ENCODE measurements around the gene UST.
"Not testable (repeated sequence)": the region's sequence is repeated elsewhere in the genome, so short reads cannot be mapped to it uniquely, and the experiment has no call there.

UST gene

GRCh38 chr6:148846778-148847761, 100.2 kb downstream of the UST start:
- H2BK5ac ChIP-seq (ENCODE audit: low read length), result no peak overlapping the region
- H3K9ac ChIP-seq (ENCODE audit: low read length), result no peak overlapping the region
- H3K4me1 ChIP-seq (ENCODE audit: control insufficient read depth, low read depth, low read length), result peaks cover 5% of the 10 kb centered on the region
- no peak overlapping the region for H4K5ac ChIP-seq (ENCODE audit: low read length)
- H3K18ac ChIP-seq (ENCODE audit: low read length), result no peak overlapping the region
- no peak overlapping the region for H2BK15ac ChIP-seq (replicated peaks; ENCODE audit: low read depth)
- H2AK5ac ChIP-seq (ENCODE audit: low read length), result no peak overlapping the region
- no peak overlapping the region for H3K23ac ChIP-seq (ENCODE audit: low read length)
- no peaks in the 10 kb centered on the region for H3K27me3 ChIP-seq (ENCODE audit: insufficient read depth, low read length, poor library complexity)
- no peak overlapping the region for H4K8ac ChIP-seq (ENCODE audit: low read depth, low read length)
- H3K4me3 ChIP-seq (ENCODE audit: low read length), result no peak overlapping the region
- H3K79me2 ChIP-seq (ENCODE audit: control insufficient read depth, insufficient read depth, low read length), result peaks cover 13% of the 10 kb centered on the region
- no peak overlapping the region for H3K27ac ChIP-seq (ENCODE audit: low read depth, low read length)
- no peak overlapping the region for H3K56ac ChIP-seq (ENCODE audit: low read length)
- no peak for DNase-seq
- H3K4ac ChIP-seq (ENCODE audit: low read depth, low read length), result no peak overlapping the region
- WGBS (ENCODE audit: extremely low coverage, insufficient coverage, low lambda C conversion rate), result no CpG with 5 or more reads among the region's 4 CpGs
- no peak overlapping the region for H2BK120ac ChIP-seq (ENCODE audit: low read depth, low read length)
- peaks cover 10% of the 10 kb centered on the region for H3K79me1 ChIP-seq (ENCODE audit: low read length)
- no peak overlapping the region for H3K4me2 ChIP-seq (ENCODE audit: low read length)
- H3K36me3 ChIP-seq (ENCODE audit: control insufficient read depth, insufficient read depth, low read length), result no peaks in the 10 kb centered on the region

DNA sequence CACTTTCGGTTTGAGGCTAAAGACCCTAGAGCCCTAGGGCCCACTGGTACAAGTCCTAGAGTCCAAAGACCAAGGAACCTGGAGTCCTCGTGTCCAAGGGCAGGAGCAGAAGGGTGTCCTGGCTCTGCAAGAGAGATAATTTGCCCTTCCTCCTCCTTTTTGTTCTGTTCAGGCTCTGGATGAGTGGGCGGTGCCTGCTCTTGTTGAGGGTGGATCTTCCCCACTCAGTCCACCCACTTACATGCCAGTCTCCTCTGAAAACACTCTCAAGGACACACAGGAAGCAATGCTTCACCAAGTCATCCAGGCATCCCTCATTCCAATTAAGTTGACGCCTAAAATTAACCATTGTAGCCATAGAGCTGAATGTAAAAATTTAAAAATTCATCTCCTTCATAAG, 102.1 kb downstream of the UST start:
- Histone ChIP-seq H3K23ac (ENCODE audit: low read length) (peak overlapping the region; percentile 37), H2BK120ac (ENCODE audit: low read depth, low read length) (no peak overlapping the region), H3K56ac (ENCODE audit: low read length) (no peak overlapping the region), H2BK15ac (replicated peaks; ENCODE audit: low read depth) (no peak overlapping the region), H2BK5ac (ENCODE audit: low read length) (no peak overlapping the region), H3K27ac (ENCODE audit: low read depth, low read length) (no peak overlapping the region), H3K9ac (ENCODE audit: low read length) (no peak overlapping the region), H4K5ac (ENCODE audit: low read length) (no peak overlapping the region), H4K8ac (ENCODE audit: low read depth, low read length) (no peak overlapping the region), H3K4me1 (ENCODE audit: control insufficient read depth, low read depth, low read length) (peaks cover 5% of the 10 kb centered on the region), H3K4me3 (ENCODE audit: low read length) (no peak overlapping the region), H3K36me3 (ENCODE audit: control insufficient read depth, insufficient read depth, low read length) (no peaks in the 10 kb centered on the region), H3K27me3 (ENCODE audit: insufficient read depth, low read length, poor library complexity) (no peaks in the 10 kb centered on the region), H3K79me2 (ENCODE audit: control insufficient read depth, insufficient read depth, low read length) (peaks cover 16% of the 10 kb centered on the region), H2AK5ac (ENCODE audit: low read length) (no peak overlapping the region), H3K79me1 (ENCODE audit: low read length) (peaks cover 10% of the 10 kb centered on the region), H3K4ac (ENCODE audit: low read depth, low read length) (no peak overlapping the region), H3K18ac (ENCODE audit: low read length) (no peak overlapping the region), H3K4me2 (ENCODE audit: low read length) (no peak overlapping the region)
- no CpG with 5 or more reads among the region's 4 CpGs for WGBS (ENCODE audit: extremely low coverage, insufficient coverage, low lambda C conversion rate)
- DNase-seq, result no peak

DNA sequence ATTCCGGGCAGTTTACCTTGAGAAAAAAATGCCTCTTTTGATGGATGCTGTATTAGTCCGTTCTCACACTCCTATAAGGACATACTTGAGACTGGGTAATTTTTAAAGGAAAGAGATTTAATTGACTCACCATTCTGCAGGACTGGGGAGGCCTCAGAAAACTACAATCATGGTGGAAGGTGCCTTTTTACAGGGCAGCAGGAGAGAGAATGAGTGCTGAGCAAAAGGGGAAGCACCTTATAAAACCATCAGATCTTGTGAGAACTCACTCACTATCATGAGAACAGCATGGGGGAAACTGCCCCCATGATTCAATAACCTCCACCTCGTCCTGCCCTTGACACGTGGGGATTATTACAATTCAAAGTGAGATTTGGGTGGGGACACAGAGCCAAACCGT, 102.6 kb downstream of the UST start:
- H2BK5ac ChIP-seq (ENCODE audit: low read length); H2BK120ac ChIP-seq (ENCODE audit: low read depth, low read length); H3K4me1 ChIP-seq (ENCODE audit: control insufficient read depth, low read depth, low read length); H3K36me3 ChIP-seq (ENCODE audit: control insufficient read depth, insufficient read depth, low read length); DNase-seq; H3K56ac ChIP-seq (ENCODE audit: low read length); H2BK15ac ChIP-seq (replicated peaks; ENCODE audit: low read depth); H3K27me3 ChIP-seq (ENCODE audit: insufficient read depth, low read length, poor library complexity); H2AK5ac ChIP-seq (ENCODE audit: low read length); H3K4me3 ChIP-seq (ENCODE audit: low read length); H3K4ac ChIP-seq (ENCODE audit: low read depth, low read length); H3K4me2 ChIP-seq (ENCODE audit: low read length); H3K23ac ChIP-seq (ENCODE audit: low read length); H3K9ac ChIP-seq (ENCODE audit: low read length); H3K18ac ChIP-seq (ENCODE audit: low read length); H4K5ac ChIP-seq (ENCODE audit: low read length); H4K8ac ChIP-seq (ENCODE audit: low read depth, low read length); H3K27ac ChIP-seq (ENCODE audit: low read depth, low read length): not testable (repeated sequence)
- Histone ChIP-seq H3K79me2 (ENCODE audit: control insufficient read depth, insufficient read depth, low read length) (peaks cover 16% of the 10 kb centered on the region), H3K79me1 (ENCODE audit: low read length) (peaks cover 12% of the 10 kb centered on the region)
- no CpG with 5 or more reads among the region's 5 CpGs for WGBS (ENCODE audit: extremely low coverage, insufficient coverage, low lambda C conversion rate)

DNA sequence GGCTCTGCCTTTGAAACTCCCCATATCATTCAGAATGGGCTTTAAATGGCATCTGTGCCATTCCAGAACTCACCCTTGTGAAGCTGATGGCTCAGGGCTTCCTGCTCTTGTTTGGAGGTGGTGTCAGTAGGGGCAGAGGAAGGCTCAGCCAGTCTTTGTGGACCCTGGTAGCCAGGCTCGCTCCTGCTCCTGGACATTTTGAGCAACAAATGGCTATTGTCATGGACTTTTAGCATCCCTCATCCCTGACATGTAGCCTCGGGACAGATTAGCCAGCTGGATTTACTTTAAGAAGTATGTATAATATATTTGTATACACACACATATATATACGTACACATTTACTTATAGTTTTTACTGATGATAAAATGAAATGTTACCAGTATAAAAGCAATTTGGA, 104.1 kb downstream of the UST start:
- Histone ChIP-seq H3K56ac (ENCODE audit: low read length) (no peak overlapping the region), H2BK5ac (ENCODE audit: low read length) (no peak overlapping the region), H3K4me1 (ENCODE audit: control insufficient read depth, low read depth, low read length) (peaks cover 9% of the 10 kb centered on the region), H3K27ac (ENCODE audit: low read depth, low read length) (no peak overlapping the region), H4K5ac (ENCODE audit: low read length) (no peak overlapping the region), H3K18ac (ENCODE audit: low read length) (no peak overlapping the region), H2BK120ac (ENCODE audit: low read depth, low read length) (no peak overlapping the region), H3K79me2 (ENCODE audit: control insufficient read depth, insufficient read depth, low read length) (peaks cover 12% of the 10 kb centered on the region), H3K36me3 (ENCODE audit: control insufficient read depth, insufficient read depth, low read length) (no peaks in the 10 kb centered on the region), H3K4me3 (ENCODE audit: low read length) (no peak overlapping the region), H2AK5ac (ENCODE audit: low read length) (no peak overlapping the region), H3K23ac (ENCODE audit: low read length) (no peak overlapping the region), H3K9ac (ENCODE audit: low read length) (no peak overlapping the region), H3K79me1 (ENCODE audit: low read length) (peaks cover 12% of the 10 kb centered on the region), H3K4ac (ENCODE audit: low read depth, low read length) (no peak overlapping the region), H4K8ac (ENCODE audit: low read depth, low read length) (no peak overlapping the region), H3K27me3 (ENCODE audit: insufficient read depth, low read length, poor library complexity) (no peaks in the 10 kb centered on the region), H3K4me2 (ENCODE audit: low read length) (no peak overlapping the region), H2BK15ac (replicated peaks; ENCODE audit: low read depth) (no peak overlapping the region)
- no CpG with 5 or more reads among the region's 3 CpGs for WGBS (ENCODE audit: extremely low coverage, insufficient coverage, low lambda C conversion rate)
- no peak for DNase-seq

DNA sequence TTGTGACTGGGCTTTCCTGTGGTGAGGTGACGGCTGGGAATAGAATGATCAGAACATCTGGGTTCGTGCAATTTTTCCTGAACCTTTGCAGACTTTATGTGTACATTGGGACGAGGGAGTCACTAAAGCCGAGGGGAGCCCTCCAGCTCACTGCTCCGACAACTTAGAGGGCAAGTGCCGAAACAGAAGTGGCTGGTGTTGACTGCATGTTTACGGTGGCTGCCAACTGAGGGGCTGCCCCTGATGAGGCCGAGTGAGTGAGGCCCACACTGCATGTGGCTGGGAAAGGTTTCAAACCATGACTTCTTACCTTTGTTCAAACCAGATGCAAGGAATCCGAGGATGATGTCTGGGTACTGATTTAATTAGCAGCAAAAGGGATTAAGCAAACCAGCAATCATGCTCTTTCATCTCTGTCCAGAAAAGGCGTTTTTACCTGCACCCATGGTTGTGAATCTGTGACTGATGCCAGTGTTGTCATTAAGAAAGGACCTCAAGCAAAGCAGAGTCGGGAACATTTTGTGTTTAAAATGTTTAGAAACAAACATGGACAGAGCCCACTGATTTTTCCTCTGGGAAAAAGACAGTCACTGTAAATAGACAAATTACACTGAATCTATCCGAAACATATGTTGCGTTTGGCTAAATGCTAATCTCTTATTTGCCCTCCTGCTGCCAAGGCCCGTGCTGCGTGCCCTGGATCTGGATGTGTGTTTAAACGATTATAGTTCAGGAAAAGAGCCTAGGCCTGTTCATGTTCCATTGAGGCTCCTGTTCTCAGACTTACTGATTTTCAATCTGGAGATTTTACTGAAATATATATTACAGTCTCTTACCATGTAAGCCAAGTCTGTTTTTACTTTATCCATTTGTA, 105.1 kb downstream of the UST start:
- no peak overlapping the region for H3K4ac ChIP-seq (ENCODE audit: low read depth, low read length)
- H3K4me3 ChIP-seq (ENCODE audit: low read length), result no peak overlapping the region
- DNase-seq, result no peak
- no peak overlapping the region for H3K27ac ChIP-seq (ENCODE audit: low read depth, low read length)
- H3K9ac ChIP-seq (ENCODE audit: low read length), result peak overlapping the region; percentile 14
- H3K79me1 ChIP-seq (ENCODE audit: low read length), result peaks cover 12% of the 10 kb centered on the region
- H2AK5ac ChIP-seq (ENCODE audit: low read length), result no peak overlapping the region
- H4K5ac ChIP-seq (ENCODE audit: low read length), result peak overlapping the region; percentile 81
- peaks cover 14% of the 10 kb centered on the region for H3K79me2 ChIP-seq (ENCODE audit: control insufficient read depth, insufficient read depth, low read length)
- no peaks in the 10 kb centered on the region for H3K27me3 ChIP-seq (ENCODE audit: insufficient read depth, low read length, poor library complexity)
- H3K4me1 ChIP-seq (ENCODE audit: control insufficient read depth, low read depth, low read length), result peaks cover 9% of the 10 kb centered on the region
- no CpG with 5 or more reads among the region's 16 CpGs for WGBS (ENCODE audit: extremely low coverage, insufficient coverage, low lambda C conversion rate)
- H3K36me3 ChIP-seq (ENCODE audit: control insufficient read depth, insufficient read depth, low read length), result no peaks in the 10 kb centered on the region
- no peak overlapping the region for H2BK120ac ChIP-seq (ENCODE audit: low read depth, low read length)
- no peak overlapping the region for H2BK15ac ChIP-seq (replicated peaks; ENCODE audit: low read depth)
- H4K8ac ChIP-seq (ENCODE audit: low read depth, low read length), result no peak overlapping the region
- no peak overlapping the region for H3K23ac ChIP-seq (ENCODE audit: low read length)
- H3K4me2 ChIP-seq (ENCODE audit: low read length), result no peak overlapping the region
- no peak overlapping the region for H2BK5ac ChIP-seq (ENCODE audit: low read length)
- no peak overlapping the region for H3K18ac ChIP-seq (ENCODE audit: low read length)
- peak overlapping the region; percentile 66 for H3K56ac ChIP-seq (ENCODE audit: low read length)

All from mesendoderm (in vitro differentiated cells).